ENCODE data around the gene CLPTM1L.

- TF ChIP-seq, protein P1, sequence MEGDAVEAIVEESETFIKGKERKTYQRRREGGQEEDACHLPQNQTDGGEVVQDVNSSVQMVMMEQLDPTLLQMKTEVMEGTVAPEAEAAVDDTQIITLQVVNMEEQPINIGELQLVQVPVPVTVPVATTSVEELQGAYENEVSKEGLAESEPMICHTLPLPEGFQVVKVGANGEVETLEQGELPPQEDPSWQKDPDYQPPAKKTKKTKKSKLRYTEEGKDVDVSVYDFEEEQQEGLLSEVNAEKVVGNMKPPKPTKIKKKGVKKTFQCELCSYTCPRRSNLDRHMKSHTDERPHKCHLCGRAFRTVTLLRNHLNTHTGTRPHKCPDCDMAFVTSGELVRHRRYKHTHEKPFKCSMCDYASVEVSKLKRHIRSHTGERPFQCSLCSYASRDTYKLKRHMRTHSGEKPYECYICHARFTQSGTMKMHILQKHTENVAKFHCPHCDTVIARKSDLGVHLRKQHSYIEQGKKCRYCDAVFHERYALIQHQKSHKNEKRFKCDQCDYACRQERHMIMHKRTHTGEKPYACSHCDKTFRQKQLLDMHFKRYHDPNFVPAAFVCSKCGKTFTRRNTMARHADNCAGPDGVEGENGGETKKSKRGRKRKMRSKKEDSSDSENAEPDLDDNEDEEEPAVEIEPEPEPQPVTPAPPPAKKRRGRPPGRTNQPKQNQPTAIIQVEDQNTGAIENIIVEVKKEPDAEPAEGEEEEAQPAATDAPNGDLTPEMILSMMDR (IDR thresholded peaks at IDR 0.05): no peak
- TF ChIP-seq POLR2AphosphoS5 (IDR thresholded peaks at IDR 0.05) (no peak), EP300 (IDR thresholded peaks at IDR 0.05) (no peak)
These were observed 8.8 kb downstream of the CLPTM1L start for GRCh38 chr5:1336106-1336561.

All from suprapubic skin (tissue), 4 donors.